Measurements from ENCODE around the gene CEP112. TPM values are rescaled to one million over a fixed set of nuclear protein-coding genes. Genes with fewer than 3 reads are reported as not detected.

The CEP112 gene
- total and polyA plus RNA-seq, 3 donors from 2014 or later, result 50.2 to 107 (median 78.8) TPM

- no peaks in the 10 kb centered on the region for H3K27me3 ChIP-seq
- intact Hi-C loops (cut with DNase I; ENCODE audit: low total_unique reads), result no loop called here
- H3K36me3 ChIP-seq (ENCODE audit: low read depth, missing control alignments), result no peaks in the 10 kb centered on the region
- no peak for TF ChIP-seq POLR2A (IDR thresholded peaks at IDR 0.05)
- no peak for TF ChIP-seq CTCF (IDR thresholded peaks at IDR 0.05)
- WGBS, 2 donors, result 63 to 75% methylated on average over 3 of the region's 3 CpGs
- H3K4me1 ChIP-seq, result no peaks in the 10 kb centered on the region
- H3K9me3 ChIP-seq, result no peaks in the 10 kb centered on the region
- DNase-seq, result no peak
- no peak overlapping the region for H3K4me3 ChIP-seq
- H3K27ac ChIP-seq, result no peak overlapping the region
These were observed 193.3 kb downstream of the CEP112 start for GRCh38 chr17:65998675-65999074.

- H3K27ac ChIP-seq, result no peak overlapping the region
- H3K27me3 ChIP-seq, result no peaks in the 10 kb centered on the region
- no peak overlapping the region for H3K4me3 ChIP-seq
- intact Hi-C loops (cut with DNase I; ENCODE audit: low total_unique reads), result no loop called here
- no peaks in the 10 kb centered on the region for H3K4me1 ChIP-seq
- no peaks in the 10 kb centered on the region for H3K9me3 ChIP-seq
- DNase-seq, result no peak
- no peaks in the 10 kb centered on the region for H3K36me3 ChIP-seq (ENCODE audit: low read depth, missing control alignments)
- WGBS, 2 donors, result 87 to 97% methylated on average over 4 of the region's 4 CpGs
- no peak for TF ChIP-seq CTCF (IDR thresholded peaks at IDR 0.05)
These were observed 197.3 kb downstream of the CEP112 start for GRCh38 chr17:65994679-65995078.

GRCh38 chr17:65994114-65994513, 197.8 kb downstream of the CEP112 start:
- intact Hi-C loops (cut with DNase I; ENCODE audit: low total_unique reads), result no loop called here
- DNase-seq, result no peak
- H3K27me3 ChIP-seq, result no peaks in the 10 kb centered on the region
- no peaks in the 10 kb centered on the region for H3K36me3 ChIP-seq (ENCODE audit: low read depth, missing control alignments)
- WGBS, 2 donors, result 94 to 98% methylated on average over 2 of the region's 2 CpGs
- TF ChIP-seq CTCF (IDR thresholded peaks at IDR 0.05), result no peak
- no peak for TF ChIP-seq POLR2A (IDR thresholded peaks at IDR 0.05)
- H3K4me1 ChIP-seq, result no peaks in the 10 kb centered on the region
- H3K4me3 ChIP-seq, result no peak overlapping the region
- no peaks in the 10 kb centered on the region for H3K9me3 ChIP-seq
- no peak overlapping the region for H3K27ac ChIP-seq

- DNase-seq, result no peak
- Histone ChIP-seq H3K4me3 (no peak overlapping the region), H3K27me3 (no peaks in the 10 kb centered on the region), H3K9me3 (no peaks in the 10 kb centered on the region), H3K36me3 (ENCODE audit: low read depth, missing control alignments) (no peaks in the 10 kb centered on the region), H3K27ac (no peak overlapping the region), H3K4me1 (no peaks in the 10 kb centered on the region)
- intact Hi-C loops (cut with DNase I; ENCODE audit: low total_unique reads), result no loop called here
- 92 to 100% methylated on average over 1 to 3 of the region's 3 CpGs for WGBS, 2 donors
- TF ChIP-seq POLR2A (IDR thresholded peaks at IDR 0.05), result no peak
- TF ChIP-seq CTCF (IDR thresholded peaks at IDR 0.05), result no peak
These were observed 201.3 kb downstream of the CEP112 start for GRCh38 chr17:65990593-65990992.

GRCh38 chr17:65988451-65988850, 203.5 kb downstream of the CEP112 start:
- no peaks in the 10 kb centered on the region for H3K36me3 ChIP-seq (ENCODE audit: low read depth, missing control alignments)
- H3K4me1 ChIP-seq, result no peaks in the 10 kb centered on the region
- intact Hi-C loops (cut with DNase I; ENCODE audit: low total_unique reads), result no loop called here
- no peak overlapping the region for H3K27ac ChIP-seq
- DNase-seq, result no peak
- no peak for TF ChIP-seq POLR2A (IDR thresholded peaks at IDR 0.05)
- TF ChIP-seq CTCF (IDR thresholded peaks at IDR 0.05), result no peak
- H3K27me3 ChIP-seq, result no peaks in the 10 kb centered on the region
- H3K9me3 ChIP-seq, result no peaks in the 10 kb centered on the region
- H3K4me3 ChIP-seq, result no peak overlapping the region

All from testis (tissue), 3 donors.